ENCODE results near the gene GPC5.

Gene GPC5

GRCh38 chr13:92912629-92913028, 1514.2 kb downstream of the GPC5 start:
- no peak for FAIRE-seq
- DNase-seq (ENCODE audit: low spot score) = no peak

GRCh38 chr13:92913840-92914239, 1515.4 kb downstream of the GPC5 start:
- FAIRE-seq = no peak
- no peak for DNase-seq (ENCODE audit: low spot score)
